ENCODE measurements around the gene GRB10. TPM values are rescaled to one million over a fixed set of nuclear protein-coding genes. Genes with fewer than 3 reads are reported as not detected.
A peak's percentile ranks its signal among the peaks of the same experiment; 100 is the strongest.

GRB10 gene
- 10 to 100 TPM; 14.7 to 38.6 (median 30.9) TPM for total RNA-seq

DNA sequence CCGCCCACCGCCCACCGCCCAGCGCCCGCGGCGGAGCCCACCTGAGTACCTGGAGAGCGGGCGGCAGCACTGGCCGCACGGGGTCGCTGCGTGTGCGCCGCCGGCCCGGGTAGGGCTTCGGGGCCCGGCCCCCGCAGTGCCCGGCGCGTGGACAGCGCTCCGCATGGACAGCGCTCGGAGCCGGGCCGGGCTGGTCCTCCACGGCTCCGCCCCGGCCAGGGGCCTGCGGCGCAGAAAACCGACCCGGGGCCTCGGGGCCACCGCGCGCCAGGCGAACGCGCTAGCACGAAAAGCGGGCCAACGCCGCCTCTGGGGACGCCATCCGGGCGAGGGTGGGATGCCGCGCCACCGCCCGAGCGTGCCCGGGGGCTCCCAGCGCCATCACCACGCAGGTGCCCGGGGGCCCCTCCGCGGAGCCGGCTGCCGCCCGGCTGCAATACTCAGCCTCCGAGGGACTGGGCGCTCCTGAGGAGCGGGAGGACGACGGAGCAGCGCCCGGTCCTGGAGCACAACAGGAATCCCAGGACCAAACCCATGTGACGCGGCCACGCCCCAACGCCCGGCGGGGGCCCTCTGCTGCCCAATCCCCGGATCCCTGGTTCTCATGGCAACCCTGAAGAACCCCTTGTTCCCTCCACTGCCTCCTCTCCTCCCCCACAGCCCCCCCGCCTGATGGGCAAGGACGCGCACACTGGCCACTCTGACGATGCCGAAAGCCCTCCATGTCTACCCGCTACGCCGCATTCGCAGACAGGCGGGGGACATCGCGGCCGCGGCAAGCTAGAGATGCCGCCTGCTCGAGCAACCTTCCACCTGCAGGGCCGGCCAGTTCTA, at the start of gene GRB10:
Gene GRB10, minus strand, starts transcription at position 522 of the 834 bp plus-strand sequence. CDS start 50,574 bp downstream, outside the sequence.
- Histone ChIP-seq H3K4me1 (replicated peaks in 1 of 2) (peaks cover 0 to 15% of the 10 kb centered on the region in 2 donors), H3K4me3 (peak within 1 kb of the TSS; percentile 40 to 65 (median 54)), H3K27ac (peak within 1 kb of the TSS; percentile 31 to 80)
- ATAC-seq (replicated peaks in 6 of 8), result peak; percentile 79 to 90 (median 89)
- 81% methylated on average over 6 of the region's 95 CpGs; no CpG with 5 or more reads in 9 of the 10 experiments for WGBS, 10 experiments
- in situ Hi-C loops (cut with MboI; ENCODE audit: low pct_unique_long_range_greater_than_20kb in 2 of 9, low sequenced_read_pairs in 9 of 9, unreplicated experiment in 9 of 9), result no loop called here

DNA sequence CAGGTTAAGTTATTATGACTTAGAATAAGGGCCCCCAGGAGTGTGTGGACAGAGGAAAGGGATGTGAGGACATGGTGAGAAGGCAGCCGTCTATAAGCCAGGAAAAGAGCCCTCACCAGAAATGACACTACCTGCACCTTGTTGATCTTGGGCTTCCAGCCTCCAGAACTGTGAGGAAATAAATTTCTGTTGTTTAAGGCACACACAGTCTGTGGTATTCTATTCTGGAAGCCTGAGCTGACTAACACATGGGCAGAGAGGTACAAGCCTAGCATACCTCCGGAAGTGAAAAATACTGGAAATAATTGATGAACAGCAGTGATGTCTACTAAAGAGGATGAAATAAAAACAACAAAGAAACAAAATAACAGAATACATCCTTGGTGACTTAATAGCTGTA, 46.1 kb upstream of the GRB10 start:
- in situ Hi-C loops (cut with MboI; ENCODE audit: low pct_unique_long_range_greater_than_20kb in 2 of 9, low sequenced_read_pairs in 9 of 9, unreplicated experiment in 9 of 9), result no loop called here
- no peak for ATAC-seq (replicated peaks in 6 of 8)
- WGBS, 10 experiments, result 44 to 100% (median 83%) methylated on average over 1 to 2 of the region's 2 CpGs; no CpG with 5 or more reads in 3 of the 10 experiments
- Histone ChIP-seq H3K4me3 (no peak overlapping the region), H3K27ac (no peak overlapping the region), H3K4me1 (replicated peaks in 1 of 2) (no peaks in the 10 kb centered on the region)

DNA sequence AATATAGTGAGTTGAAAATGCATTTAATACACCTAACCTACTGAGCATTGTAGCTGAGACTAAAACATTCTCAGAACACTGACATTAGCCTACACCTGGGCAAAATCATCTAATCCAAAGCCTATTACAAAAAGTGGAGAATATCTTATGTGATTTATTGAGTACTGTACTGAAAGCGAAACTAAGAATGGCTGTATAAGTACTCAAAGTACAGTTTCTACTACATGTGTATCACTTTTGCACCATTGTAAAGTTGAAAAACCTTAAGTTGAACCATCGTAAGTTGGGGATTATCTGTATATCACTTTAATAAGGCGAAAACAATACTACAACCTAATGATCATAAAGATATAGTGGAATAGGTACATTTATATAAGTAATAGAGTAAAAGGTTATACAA, 45.4 kb upstream of the GRB10 start:
- in situ Hi-C loops (cut with MboI; ENCODE audit: low pct_unique_long_range_greater_than_20kb in 2 of 9, low sequenced_read_pairs in 9 of 9, unreplicated experiment in 9 of 9), result no loop called here
- Histone ChIP-seq H3K4me1 (replicated peaks in 1 of 2) (no peaks in the 10 kb centered on the region), H3K4me3 (no peak overlapping the region), H3K27ac (no peak overlapping the region)
- no peak for ATAC-seq (replicated peaks in 6 of 8)
- WGBS, 10 experiments, result 82 to 100% (median 91%) methylated on average over 2 to 3 of the region's 3 CpGs; no CpG with 5 or more reads in 1 of the 10 experiments

DNA sequence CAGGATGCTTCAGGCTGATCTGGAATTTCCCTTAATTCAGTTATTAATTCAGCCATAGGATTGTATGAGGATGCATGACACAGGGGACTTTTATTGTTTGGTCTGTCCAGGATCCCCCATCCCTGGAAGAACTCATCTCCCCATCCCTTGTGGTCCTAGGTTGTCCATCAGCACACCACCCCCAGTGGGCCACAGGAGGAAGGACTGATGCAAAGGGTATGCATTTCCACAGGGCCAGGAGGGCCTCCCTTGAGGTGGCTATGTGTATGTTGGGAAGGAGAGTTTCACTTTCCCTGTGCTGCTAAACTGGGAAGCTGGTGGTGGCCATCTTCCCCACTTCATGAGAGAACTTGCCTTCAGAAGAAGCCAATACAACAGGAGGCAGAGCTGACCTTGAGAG, 44.6 kb upstream of the GRB10 start:
- in situ Hi-C loops (cut with MboI; ENCODE audit: low pct_unique_long_range_greater_than_20kb in 2 of 9, low sequenced_read_pairs in 9 of 9, unreplicated experiment in 9 of 9), result no loop called here
- Histone ChIP-seq H3K4me3 (no peak overlapping the region), H3K27ac (no peak overlapping the region), H3K4me1 (replicated peaks in 1 of 2) (peaks cover 0 to 3% of the 10 kb centered on the region in 2 donors)
- ATAC-seq (replicated peaks in 6 of 8), result no peak

DNA sequence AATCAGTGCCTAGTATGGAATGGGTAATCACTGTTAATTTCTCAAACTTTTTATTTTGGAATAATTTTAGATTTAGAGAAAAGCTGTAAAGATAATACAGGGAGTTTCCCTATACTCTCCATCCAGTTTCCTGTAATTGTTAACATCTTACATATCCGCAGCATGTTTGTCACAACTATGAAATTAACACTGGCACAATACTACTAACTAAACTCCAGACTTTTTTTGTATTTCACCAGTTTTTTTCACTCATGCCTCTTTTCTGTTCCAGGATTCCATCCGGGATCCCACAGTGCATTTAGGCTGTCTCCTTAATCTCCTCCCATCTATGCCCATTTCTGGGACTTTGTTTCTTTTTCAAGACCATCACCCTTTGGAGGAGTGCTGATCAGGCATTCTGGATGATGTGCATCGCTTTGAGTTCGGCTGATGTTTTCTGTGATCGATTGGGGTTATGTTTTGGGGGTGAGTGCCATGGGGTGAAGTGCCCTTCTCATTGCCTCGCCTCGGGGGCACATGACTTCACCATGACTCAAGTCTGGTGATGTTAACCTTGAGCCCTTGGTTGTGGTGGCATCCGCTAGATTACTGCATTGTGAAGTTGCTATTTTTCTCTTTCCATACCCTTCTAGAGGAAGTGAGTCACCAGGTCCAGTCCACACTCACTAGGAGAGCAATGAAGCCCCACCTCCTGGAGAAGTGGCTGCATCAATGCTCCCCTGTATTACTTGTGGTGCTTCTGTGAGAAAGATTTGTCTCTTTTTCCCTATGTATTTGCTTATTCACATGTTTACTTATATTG, 43.9 kb upstream of the GRB10 start:
- in situ Hi-C loops (cut with MboI; ENCODE audit: low pct_unique_long_range_greater_than_20kb in 2 of 9, low sequenced_read_pairs in 9 of 9, unreplicated experiment in 9 of 9), result no loop called here
- 35 to 100% (median 91%) methylated on average over 2 to 8 of the region's 8 CpGs for WGBS, 10 experiments
- Histone ChIP-seq H3K4me1 (replicated peaks in 1 of 2) (peaks cover 3 to 9% of the 10 kb centered on the region in 2 donors), H3K4me3 (no peak overlapping the region), H3K27ac (no peak overlapping the region)
- ATAC-seq (replicated peaks in 6 of 8), result peak in 5 of 8 experiments; percentile 47 to 86 (median 73)

DNA sequence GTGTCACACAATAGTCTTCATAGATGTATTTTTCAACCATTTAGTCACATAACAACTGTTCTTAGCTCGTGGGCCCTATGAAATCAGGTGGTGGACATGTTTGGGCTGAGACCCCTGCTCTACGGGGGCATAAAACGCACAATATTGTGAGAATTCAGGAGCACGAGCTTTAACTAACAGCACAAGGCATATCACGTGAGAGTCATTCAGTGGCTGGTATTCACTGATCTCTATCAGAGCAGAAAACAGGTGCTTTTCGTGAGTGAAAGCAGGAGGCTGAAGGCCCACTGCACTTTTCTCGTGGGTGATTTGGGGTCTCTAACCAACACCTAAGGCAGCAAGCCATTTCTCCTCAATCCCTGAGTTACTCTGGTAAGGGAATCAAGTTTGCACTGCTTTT, 42.8 kb upstream of the GRB10 start:
- peaks cover 8 to 15% of the 10 kb centered on the region in 2 donors for H3K4me1 ChIP-seq (replicated peaks in 1 of 2)
- H3K27ac ChIP-seq, result no peak overlapping the region
- WGBS, 10 experiments, result 53 to 96% (median 85%) methylated on average over 2 to 6 of the region's 7 CpGs; no CpG with 5 or more reads in 1 of the 10 experiments
- no peak overlapping the region for H3K4me3 ChIP-seq
- in situ Hi-C loops (cut with MboI; ENCODE audit: low pct_unique_long_range_greater_than_20kb in 2 of 9, low sequenced_read_pairs in 9 of 9, unreplicated experiment in 9 of 9), result no loop called here
- ATAC-seq (replicated peaks in 6 of 8), result no peak

DNA sequence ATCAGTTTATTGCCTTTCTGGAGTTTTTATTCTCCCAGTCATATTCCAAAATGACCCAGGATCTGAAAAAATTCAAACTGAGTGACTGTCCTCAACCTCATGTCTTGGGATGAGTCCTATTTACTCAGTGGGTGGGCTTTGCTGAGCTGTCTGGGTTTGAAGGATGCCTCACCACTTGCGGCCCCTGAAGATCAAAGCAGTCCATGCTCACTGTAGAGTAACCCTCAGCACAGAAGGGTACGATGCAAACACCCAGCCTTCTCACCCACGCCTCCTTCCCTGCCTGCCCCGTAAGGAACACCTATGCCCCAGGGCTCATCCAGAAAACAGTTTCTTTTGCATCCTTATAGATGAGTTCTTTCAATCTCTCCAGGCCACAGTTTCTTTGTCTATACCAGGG, 42.2 kb upstream of the GRB10 start:
- WGBS, 10 experiments, result 13 to 83% (median 35%) methylated on average over 1 to 4 of the region's 4 CpGs; no CpG with 5 or more reads in 3 of the 10 experiments
- Histone ChIP-seq H3K27ac (no peak overlapping the region), H3K4me1 (replicated peaks in 1 of 2) (peaks cover 8 to 15% of the 10 kb centered on the region in 2 donors), H3K4me3 (no peak overlapping the region)
- ATAC-seq (replicated peaks in 6 of 8), result peak in 3 of 8 experiments; percentile 19 to 37 (median 22)
- in situ Hi-C loops (cut with MboI; ENCODE audit: low pct_unique_long_range_greater_than_20kb in 2 of 9, low sequenced_read_pairs in 9 of 9, unreplicated experiment in 9 of 9), result no loop called here

DNA sequence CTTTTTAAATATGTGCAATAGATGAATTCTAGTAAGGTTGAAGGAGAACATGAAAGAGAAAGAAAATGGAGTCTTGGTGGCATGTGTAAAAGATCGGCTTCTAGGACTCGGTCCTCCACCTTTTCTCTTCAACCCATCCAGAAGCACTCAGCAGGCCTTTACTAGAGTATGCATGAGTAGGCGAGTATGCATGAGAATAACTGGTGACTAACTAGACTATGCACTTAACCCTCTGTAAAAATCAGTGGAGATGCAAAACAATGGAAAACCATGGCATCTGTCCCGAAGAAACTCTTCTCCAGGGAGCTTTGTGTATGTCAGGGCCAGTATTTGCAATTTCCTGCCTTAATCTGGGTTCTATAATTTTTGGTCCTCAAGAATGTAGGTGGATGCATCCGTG, 40.0 kb upstream of the GRB10 start:
- no peak overlapping the region for H3K27ac ChIP-seq
- in situ Hi-C loops (cut with MboI; ENCODE audit: low pct_unique_long_range_greater_than_20kb in 2 of 9, low sequenced_read_pairs in 9 of 9, unreplicated experiment in 9 of 9), result no loop called here
- H3K4me1 ChIP-seq (replicated peaks in 1 of 2), result peaks cover 8 to 15% of the 10 kb centered on the region in 2 donors
- ATAC-seq (replicated peaks in 6 of 8), result peak in 5 of 8 experiments; percentile 20 to 74 (median 41)
- no peak overlapping the region for H3K4me3 ChIP-seq
- WGBS, 10 experiments, result 0 to 100% (median 63%) methylated on average over 1 to 5 of the region's 5 CpGs; no CpG with 5 or more reads in 1 of the 10 experiments

DNA sequence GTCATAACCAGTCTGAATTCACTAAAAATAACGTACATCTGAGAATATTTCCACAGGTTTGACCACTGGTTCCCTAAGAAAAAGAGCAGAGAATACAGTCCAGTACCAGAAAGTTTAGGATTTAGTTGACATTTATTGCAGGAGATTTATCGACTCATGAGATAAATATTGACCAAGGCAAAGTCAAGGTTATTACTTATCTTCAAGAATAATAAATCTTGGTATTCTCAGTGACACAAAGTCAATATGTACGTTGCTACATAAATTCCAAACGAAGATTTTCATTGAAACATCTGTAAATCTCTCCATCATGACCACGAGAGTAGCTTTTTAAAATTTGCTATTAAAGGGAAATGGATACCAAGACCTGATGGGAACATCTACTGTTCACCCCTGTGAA, 39.4 kb upstream of the GRB10 start:
- 22 to 94% (median 60%) methylated on average over 1 to 5 of the region's 5 CpGs; no CpG with 5 or more reads in 1 of the 10 experiments for WGBS, 10 experiments
- in situ Hi-C loops (cut with MboI; ENCODE audit: low pct_unique_long_range_greater_than_20kb in 2 of 9, low sequenced_read_pairs in 9 of 9, unreplicated experiment in 9 of 9), result no loop called here
- no peak overlapping the region for H3K27ac ChIP-seq
- no peak overlapping the region for H3K4me3 ChIP-seq
- H3K4me1 ChIP-seq (replicated peaks in 1 of 2), result peaks cover 8 to 15% of the 10 kb centered on the region in 2 donors
- ATAC-seq (replicated peaks in 6 of 8), result no peak

DNA sequence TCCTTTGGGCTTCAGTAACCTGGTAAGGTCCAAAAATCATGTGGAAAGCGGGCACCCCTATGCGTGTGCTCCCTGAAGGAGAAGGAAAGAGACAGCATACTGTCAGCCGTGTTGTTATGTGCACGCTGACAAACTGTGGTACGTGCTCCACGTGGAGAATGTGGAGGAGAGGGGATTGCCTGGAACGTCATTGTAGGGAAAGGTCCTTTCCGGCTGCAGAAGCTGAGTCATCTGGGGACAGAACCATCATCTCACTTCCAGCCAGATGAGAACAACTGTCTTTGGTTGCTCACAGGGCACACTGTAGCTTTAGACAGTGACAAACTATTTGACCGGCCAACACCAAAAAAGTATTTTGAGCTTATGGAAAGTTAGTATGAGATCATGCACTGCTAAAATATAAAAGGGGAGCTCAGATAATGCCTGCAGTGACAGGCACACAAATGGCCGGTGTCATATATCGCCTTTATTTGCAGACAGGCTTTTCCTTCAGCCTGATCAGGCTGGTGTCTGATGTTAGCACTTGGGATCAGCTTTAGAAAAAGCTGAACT, 38.8 kb upstream of the GRB10 start:
- no peak overlapping the region for H3K4me3 ChIP-seq
- 54 to 77% (median 75%) methylated on average over 3 to 10 of the region's 11 CpGs; no CpG with 5 or more reads in 2 of the 10 experiments for WGBS, 10 experiments
- H3K27ac ChIP-seq, result no peak overlapping the region
- in situ Hi-C loops (cut with MboI; ENCODE audit: low pct_unique_long_range_greater_than_20kb in 2 of 9, low sequenced_read_pairs in 9 of 9, unreplicated experiment in 9 of 9), result no loop called here
- peaks cover 8 to 15% of the 10 kb centered on the region in 2 donors for H3K4me1 ChIP-seq (replicated peaks in 1 of 2)
- peak in 6 of 8 experiments; percentile 33 to 96 (median 88) for ATAC-seq (replicated peaks in 6 of 8)

DNA sequence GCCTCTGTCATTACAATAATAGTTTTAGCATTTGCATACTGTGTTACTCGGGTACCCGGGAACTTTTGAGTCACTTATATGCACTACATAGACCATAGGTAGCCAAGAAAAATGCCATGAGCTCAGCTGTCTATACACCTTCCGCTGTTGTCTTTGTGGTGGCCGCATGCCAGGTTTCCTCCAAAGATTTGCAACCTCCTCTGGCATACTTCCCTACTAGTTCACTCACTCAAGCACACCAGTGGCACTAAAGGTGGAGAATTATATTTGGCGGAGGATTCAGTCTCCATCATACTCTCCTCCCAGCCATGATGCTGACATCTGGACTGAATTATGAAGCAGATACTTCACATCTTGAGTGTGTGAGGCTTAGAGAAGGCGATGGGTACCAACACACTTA, 35.6 kb upstream of the GRB10 start:
- in situ Hi-C loops (cut with MboI; ENCODE audit: low pct_unique_long_range_greater_than_20kb in 2 of 9, low sequenced_read_pairs in 9 of 9, unreplicated experiment in 9 of 9), result no loop called here
- 41 to 100% (median 80%) methylated on average over 1 to 6 of the region's 6 CpGs; no CpG with 5 or more reads in 1 of the 10 experiments for WGBS, 10 experiments
- ATAC-seq (replicated peaks in 6 of 8), result no peak

DNA sequence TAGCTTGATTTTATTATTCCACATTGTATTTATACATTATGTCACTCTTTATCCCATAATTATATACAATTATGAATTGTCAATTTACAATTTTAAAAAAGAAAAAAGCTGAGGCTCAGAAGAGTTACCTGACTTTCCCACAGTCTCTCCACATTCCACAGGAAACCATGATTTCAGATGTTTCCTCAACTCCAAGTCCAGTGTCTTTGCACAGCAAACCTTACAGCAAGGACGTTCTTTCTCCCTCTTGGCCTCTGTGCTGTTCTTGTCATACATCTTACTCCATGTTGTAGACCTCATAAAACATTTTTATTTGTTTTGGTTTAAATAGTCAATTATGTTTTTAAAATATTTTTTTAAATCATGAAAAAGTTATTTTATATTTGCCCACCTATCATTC, 34.9 kb upstream of the GRB10 start:
- in situ Hi-C loops (cut with MboI; ENCODE audit: low pct_unique_long_range_greater_than_20kb in 2 of 9, low sequenced_read_pairs in 9 of 9, unreplicated experiment in 9 of 9), result no loop called here
- Histone ChIP-seq H3K4me3 (no peak overlapping the region), H3K27ac (no peak overlapping the region), H3K4me1 (replicated peaks in 1 of 2) (peaks cover 8 to 15% of the 10 kb centered on the region in 2 donors)
- WGBS, 10 experiments, result 10 to 100% (median 86%) methylated on average over 1 of the region's 1 CpG; no CpG with 5 or more reads in 2 of the 10 experiments
- no peak for ATAC-seq (replicated peaks in 6 of 8)

More for the DNA sequence above, 35.6 kb upstream of the GRB10 start:
- Histone ChIP-seq H3K4me3 (no peak overlapping the region), H3K4me1 (replicated peaks in 1 of 2) (peaks cover 8 to 15% of the 10 kb centered on the region in 2 donors), H3K27ac (no peak overlapping the region)

DNA sequence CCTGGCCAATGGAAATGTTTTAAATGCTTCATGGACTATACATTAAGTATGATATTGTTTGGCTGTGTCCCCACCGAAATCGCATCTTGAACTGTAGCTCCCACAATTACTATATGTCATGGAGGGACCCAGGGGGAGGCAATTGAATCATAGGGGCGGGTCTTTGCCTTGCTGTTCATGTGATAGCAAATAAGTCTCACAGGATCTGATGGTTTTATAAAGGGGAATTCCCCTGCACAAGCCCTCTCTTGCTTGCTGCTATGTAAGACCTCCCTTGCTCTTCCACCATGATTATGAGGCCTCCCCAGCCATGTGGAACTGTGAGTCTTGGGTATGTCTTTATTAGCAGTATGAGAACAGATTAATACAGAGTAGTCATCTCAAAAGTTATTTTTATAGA, 32.4 kb upstream of the GRB10 start:
- in situ Hi-C loops (cut with MboI; ENCODE audit: low pct_unique_long_range_greater_than_20kb in 2 of 9, low sequenced_read_pairs in 9 of 9, unreplicated experiment in 9 of 9), result no loop called here
- H3K27ac ChIP-seq, result no peak overlapping the region
- WGBS, 10 experiments, result 89 to 100% (median 93%) methylated on average over 1 to 3 of the region's 3 CpGs; no CpG with 5 or more reads in 5 of the 10 experiments

More for the DNA sequence above, 32.4 kb upstream of the GRB10 start:
- Histone ChIP-seq H3K4me3 (no peak overlapping the region), H3K4me1 (replicated peaks in 1 of 2) (no peaks in the 10 kb centered on the region)
- no peak for ATAC-seq (replicated peaks in 6 of 8)
